ENCODE results near the gene CYS1.

CYS1 gene

GRCh38 chr2:10073706-10074105 is 6.5 kb downstream of the CYS1 start:
- no peak for DNase-seq (ENCODE audit: extremely low read depth in 1 of 2, low read depth in 1 of 2)

GRCh38 chr2:10072656-10073480 is 7.3 kb downstream of the CYS1 start:
- peak; percentile 39 to 65 for DNase-seq (ENCODE audit: extremely low read depth in 1 of 2, low read depth in 1 of 2)

DNA sequence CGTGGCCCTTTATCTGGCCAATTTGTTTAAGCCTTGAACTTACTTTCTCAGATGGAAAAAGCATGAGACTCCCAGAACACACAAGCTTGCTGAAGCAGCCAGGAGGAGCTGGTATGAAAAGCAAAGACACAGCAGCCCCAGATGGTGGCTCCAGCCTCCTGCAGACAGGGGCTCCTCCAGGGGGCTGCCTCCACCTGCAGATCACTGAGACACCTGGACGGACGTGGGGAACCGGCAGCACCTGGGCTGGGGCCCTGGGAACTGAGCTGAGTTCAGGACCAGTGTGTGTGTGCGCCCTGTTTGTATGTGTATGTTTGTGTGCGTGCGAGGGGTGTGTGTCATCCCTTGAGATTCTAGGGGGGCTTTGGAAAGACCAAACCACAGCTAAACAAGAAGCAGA is 8.6 kb downstream of the CYS1 start:
- DNase-seq (ENCODE audit: extremely low read depth in 1 of 2, low read depth in 1 of 2) = no peak

GRCh38 chr2:10071176-10071575 is 9.0 kb downstream of the CYS1 start:
- DNase-seq (ENCODE audit: extremely low read depth in 1 of 2, low read depth in 1 of 2) = no peak

DNA sequence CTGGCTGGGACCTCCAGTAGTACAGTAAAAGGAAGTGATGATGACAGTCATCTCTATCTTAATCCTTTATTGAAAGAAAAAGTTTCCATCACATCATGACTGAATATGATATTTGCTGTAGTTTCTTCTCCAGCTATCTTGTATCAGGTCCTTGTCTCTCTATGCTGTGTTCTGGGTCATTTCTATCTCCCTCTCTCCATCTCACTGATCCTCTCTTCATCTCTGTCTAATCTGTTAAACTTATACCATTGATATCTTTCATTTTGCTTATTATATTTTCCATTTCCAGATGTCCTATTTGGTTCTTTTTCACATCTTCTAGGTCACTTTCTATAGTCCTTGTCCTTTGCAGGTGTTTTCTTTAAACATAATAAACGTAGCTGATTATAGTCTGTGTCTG is 12.3 kb downstream of the CYS1 start:
- no peak for DNase-seq (ENCODE audit: extremely low read depth in 1 of 2, low read depth in 1 of 2)

- no peak for DNase-seq (ENCODE audit: extremely low read depth in 1 of 2, low read depth in 1 of 2)
Observed at GRCh38 chr2:10067330-10067729, 12.9 kb downstream of the CYS1 start.

DNA sequence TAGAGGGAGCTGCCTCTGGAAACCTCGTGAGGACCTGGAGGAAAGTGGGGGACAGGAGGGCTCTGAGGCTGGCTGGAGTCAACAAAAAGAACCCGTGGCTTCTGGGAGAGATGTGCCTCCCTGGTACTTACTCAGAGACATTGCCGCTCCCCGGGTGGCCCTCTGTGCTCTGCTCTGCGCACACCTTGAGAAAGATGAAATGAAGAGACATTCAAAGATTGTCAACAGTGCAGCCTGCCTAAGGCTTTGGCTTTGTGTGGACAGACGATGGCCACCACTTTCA is 14.5 kb downstream of the CYS1 start:
- DNase-seq (ENCODE audit: extremely low read depth in 1 of 2, low read depth in 1 of 2) = no peak

DNA sequence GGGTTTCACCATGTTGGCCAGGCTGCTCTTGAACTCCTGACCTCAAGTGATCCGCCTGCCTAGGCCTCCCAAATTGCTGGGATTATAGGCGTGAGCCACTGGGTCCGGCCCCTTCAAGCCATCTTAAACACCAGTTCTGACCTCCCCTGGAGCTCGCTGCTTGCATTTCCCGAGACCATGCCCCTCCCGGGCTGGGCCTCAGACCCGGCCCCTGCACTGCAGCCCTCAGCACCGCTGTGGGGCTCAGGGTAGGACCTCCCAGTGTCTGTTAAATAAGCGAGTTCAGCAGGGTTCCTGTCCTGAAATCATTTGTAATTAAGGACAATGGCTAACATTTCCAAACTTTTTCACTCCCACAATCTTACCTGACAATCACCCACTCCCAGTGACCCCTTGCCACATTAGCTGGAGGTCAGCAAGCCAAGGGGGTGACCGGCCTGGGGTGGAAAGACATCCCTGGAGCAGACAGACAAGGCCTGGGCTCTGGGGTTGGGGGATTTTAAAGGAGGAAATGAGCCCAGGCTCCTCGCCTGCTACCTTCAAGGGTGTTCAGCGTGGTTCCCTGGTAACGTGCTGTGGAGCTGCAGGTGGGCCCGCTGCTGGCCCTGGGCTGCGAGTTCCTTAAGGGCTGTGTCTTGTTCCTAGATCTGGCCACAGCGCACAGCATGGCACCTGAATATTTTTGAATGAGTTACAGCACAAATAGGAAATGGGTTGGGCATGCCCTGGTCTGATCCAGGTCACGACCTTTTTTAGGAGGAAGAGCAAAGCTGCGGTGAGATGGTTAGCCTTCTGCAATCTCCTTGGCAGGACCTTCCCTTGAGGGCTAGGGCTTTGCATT is 15.1 kb downstream of the CYS1 start:
- no peak for DNase-seq (ENCODE audit: extremely low read depth in 1 of 2, low read depth in 1 of 2)

DNA sequence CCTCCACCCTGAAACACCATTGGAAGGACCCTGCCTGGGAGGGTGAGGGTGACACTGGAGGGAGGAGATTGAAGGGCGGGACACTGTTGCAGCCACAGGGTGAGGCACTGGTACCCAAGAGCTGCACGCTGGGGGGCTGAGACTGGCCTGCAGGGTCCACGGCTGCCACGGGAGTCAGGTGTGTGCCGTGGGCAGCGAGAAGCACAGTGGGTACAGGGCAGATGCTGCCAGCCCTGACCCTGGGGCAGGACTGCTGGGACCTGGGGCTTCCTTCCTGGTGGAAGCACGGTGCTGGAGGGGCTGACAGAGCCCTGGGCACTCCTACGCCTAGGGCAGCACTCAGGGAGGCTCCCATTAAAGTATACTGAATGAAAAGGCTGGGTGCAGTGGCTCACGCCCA is 16.6 kb downstream of the CYS1 start:
- DNase-seq (ENCODE audit: extremely low read depth in 1 of 2, low read depth in 1 of 2) = no peak

DNA sequence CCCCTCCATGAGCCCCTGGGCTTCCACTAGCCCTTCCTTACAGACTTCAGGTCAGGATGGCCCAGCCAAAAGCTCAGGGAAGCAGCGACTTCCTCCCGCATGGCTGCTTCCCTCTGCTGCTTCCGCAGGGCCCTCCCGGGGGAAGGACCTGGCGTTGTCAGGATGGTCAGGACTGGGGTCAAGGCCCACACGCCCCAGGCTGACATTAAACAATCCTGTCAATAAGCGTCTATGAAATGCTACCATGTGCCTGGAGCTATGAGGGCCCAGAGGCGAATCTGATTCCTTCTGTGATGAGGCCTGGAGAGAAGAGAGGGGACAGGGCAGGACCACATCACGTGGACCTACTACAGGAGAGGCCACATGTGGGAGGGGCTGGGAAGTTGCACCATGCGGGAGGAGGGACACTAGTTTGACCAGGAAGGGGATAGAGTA is 17.3 kb downstream of the CYS1 start:
- no peak for DNase-seq (ENCODE audit: extremely low read depth in 1 of 2, low read depth in 1 of 2)

DNA sequence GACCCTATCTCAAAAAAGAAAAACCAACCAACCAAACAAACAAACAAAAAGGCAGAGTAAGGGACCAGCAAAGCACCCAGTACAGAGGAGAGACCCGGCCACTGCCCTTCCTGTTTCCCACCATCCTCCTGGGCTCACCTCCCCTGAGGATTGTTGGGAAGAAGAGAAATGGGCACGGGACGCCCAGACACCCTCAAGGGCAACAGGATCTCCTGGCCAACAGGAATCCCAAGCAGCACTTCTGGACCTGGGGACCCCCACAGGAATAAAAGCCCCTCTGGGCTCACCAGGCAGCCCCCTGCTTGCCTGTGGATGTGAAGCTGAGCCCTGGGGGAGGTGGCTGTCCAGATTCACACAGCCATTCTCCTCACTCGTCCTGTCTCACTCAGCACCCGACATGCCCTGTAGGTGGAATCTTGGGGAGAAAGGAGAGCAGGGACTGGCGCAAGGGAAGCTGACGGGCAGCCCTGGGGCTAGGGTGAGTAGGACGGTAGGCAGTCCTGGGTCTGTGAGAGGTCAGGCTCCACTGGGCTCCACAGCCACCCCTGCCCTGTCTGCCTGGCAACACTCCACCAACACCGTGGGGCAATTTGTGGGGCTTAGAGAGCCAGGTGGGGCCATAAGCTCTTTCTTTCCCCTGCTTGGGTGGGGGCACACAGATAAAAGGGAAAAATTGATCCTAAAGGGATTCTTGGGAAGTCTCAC is 18.8 kb downstream of the CYS1 start:
- no peak for DNase-seq (ENCODE audit: extremely low read depth in 1 of 2, low read depth in 1 of 2)

DNA sequence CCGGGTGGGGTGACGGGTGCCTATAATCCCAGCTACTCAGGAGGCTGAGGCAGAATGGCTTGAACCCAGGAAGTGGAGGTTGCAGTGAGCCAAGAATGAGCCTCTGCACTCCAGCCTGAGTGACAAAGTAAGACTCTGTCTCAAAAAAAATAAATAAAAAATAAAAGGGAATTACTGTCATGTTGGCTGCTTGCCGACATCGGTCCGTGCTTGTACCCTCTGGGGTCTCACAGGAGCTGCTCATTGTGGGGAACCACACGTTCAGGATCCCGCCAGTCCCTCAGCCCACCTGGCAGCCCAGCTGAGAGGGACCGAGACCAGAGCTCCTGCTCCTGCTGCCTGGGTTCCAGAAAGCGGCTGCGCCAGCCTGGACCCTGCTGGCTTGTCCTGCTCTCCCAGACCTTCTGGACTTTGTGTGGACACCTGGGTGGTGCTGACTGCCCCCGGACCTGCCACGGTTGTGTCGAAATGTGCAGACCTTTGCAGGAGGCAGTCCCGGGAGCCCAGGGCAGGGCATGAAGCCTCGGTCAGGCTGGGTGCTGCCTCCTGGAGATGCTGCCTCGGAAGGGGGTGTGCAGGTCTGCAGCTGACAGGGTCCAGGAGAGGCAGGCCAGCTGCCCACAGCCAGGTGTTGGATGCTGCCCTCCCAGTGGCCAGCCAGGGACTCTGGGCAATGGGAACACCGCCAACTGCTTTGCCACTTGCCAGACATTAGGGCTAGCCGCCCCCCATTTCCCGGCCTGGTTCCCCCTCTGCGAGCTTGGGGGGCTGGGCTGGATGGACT is 20.5 kb downstream of the CYS1 start:
- DNase-seq (ENCODE audit: extremely low read depth in 1 of 2, low read depth in 1 of 2) = no peak

DNA sequence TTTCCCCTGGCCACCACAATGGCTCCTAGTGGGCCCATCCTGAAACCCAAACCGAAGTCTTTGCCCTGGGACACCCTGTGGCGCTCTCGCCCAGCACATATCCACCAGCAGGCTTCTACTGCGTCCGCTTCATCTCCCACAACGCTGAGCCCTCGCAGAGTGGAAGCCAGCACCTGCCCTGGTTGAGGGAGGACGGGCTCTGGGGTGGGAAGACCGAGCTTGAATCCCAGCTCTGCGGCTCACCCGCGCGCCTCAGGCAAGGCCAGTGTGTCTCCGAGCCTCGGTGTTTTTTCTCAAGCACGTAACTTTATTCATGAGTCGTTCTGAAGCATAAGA is 21.2 kb downstream of the CYS1 start:
- DNase-seq (ENCODE audit: extremely low read depth in 1 of 2, low read depth in 1 of 2) = no peak

GRCh38 chr2:10058251-10059015 is 21.8 kb downstream of the CYS1 start:
- no peak for DNase-seq (ENCODE audit: extremely low read depth in 1 of 2, low read depth in 1 of 2)

DNA sequence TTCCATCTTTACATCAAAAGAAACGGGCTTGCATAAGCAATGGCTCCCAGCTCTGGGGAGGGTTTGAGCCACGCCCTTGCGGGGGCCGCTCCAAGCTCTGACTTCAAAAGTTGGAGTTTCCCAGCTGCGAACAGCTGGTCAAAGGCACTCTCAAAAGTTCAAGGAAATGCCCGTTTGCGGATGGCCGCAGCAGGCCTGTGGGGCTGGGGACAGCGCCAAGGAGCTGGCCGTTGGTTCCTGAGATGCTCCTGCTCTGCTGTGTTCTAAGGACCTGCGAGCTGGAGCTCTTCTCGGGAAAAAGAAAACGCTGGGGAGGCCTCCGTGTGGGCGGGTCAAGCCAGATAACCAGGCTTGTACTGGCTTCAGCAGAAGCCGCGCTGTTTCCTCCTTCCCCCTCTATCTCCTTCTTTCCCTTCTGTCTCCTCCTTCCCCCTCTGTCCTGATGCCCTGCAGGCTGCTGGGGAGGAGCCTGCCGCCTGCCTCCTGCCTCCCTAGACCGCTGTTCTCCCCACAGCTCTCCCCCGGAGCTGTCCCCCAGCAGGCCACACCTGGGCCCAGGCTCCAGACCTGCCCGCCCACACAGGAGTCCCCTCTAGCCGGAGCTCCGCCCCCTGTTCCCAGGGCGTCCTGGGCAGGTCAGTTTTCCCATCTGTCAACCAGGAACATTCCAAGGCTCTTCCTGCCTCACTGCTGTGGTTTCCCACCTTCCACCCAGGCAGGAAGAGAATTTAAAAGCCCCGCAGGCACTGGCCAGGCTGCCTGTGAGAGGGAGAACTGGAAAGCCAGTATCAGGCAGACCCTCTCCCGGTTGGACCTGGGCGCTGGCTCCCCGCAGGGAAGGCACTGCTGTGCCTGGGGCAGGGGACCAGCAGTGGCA is 22.7 kb downstream of the CYS1 start:
- DNase-seq (ENCODE audit: extremely low read depth in 1 of 2, low read depth in 1 of 2) = no peak

DNA sequence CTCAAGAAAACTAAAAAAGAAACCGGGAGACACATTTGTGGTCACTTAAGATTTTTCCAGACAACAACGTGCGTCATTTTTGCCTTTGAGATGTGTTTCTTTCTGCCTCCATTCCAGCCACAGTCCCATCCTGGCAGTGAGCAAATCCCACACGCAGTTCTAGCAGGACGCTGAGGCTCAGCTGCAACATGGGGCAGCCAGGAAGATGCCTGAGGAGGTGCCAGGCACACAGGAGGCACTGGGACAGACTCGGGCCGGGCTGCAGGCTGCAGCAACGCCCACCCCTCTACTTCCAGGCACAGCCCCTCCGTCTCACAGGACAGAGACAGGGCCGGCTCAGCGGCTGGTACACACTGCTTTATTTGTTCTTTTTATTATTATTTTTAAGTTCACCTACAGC is 23.8 kb downstream of the CYS1 start:
- no peak for DNase-seq (ENCODE audit: extremely low read depth in 1 of 2, low read depth in 1 of 2)

- no peak for DNase-seq (ENCODE audit: extremely low read depth in 1 of 2, low read depth in 1 of 2)
Observed at GRCh38 chr2:10054976-10055375, 25.2 kb downstream of the CYS1 start.

GRCh38 chr2:10054424-10054823 is 25.8 kb downstream of the CYS1 start:
- DNase-seq (ENCODE audit: extremely low read depth in 1 of 2, low read depth in 1 of 2) = no peak

DNA sequence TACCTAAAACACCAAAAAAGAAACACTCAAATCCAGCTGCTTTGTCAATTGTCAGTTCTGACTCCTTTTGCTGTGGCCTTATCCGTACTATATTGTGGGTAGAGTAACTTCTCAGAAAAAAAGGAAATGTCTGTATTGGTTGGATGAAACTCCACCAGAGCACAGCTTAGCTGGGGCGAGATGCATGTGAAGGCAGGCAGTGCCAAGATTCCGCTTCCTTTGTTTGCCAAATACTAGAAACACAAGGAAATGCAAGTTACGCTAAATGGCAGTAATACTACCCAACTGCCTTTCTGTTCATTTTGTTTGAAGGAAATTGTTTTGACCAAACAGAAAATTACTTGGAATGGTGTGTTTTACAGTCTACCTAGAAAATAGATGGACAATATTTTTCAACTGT is 26.9 kb downstream of the CYS1 start:
- no peak for DNase-seq (ENCODE audit: extremely low read depth in 1 of 2, low read depth in 1 of 2)

Data from stimulated activated CD8-positive, alpha-beta memory T cell treated with anti-CD3 and anti-CD28 coated beads, Interleukin-7, amount 100 ng/mL, for 48 hours (primary cell).